HCEC 1CT (cell line): ENCODE data around the gene OR10S1.
"Not testable (repeated sequence)": the region's sequence is repeated elsewhere in the genome, so short reads cannot be mapped to it uniquely, and the experiment has no call there.

ENCODE experiments used
- DNase-seq: peaks from one replicate; pipeline ENCODE4 v3.0.0-alpha.2; 2017

OR10S1 gene, protein sequence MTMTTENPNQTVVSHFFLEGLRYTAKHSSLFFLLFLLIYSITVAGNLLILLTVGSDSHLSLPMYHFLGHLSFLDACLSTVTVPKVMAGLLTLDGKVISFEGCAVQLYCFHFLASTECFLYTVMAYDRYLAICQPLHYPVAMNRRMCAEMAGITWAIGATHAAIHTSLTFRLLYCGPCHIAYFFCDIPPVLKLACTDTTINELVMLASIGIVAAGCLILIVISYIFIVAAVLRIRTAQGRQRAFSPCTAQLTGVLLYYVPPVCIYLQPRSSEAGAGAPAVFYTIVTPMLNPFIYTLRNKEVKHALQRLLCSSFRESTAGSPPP

DNA sequence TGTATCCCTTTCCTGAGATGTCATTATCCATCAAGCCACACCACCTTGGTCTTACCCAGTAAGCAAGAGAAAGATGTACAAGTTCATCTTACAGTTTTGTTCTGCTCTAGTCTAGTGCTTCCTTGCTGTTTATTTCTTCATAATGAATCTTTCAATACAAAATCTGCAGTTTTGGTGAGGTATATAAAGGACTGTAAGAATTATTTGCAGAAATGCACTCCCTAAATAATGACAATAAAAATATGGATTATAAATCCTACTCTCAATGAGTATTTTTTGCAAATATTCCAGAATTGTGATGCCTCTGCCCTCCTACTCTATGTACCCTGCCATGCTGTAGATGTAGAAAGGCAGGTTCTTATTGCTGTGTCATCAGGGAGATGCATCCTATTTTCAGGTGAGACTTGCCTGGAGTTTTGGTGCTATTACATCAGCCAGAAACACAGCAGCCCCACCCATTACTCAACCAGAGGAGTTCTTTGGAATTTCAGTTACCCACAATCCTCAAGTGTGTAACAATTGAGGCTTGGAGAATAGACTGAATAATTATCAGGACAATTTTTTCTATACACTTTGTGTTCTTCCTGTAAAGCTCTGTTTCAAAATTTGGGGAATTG is at the start of gene OR10S1:
Gene OR10S1, minus strand, starts transcription at position 51 of the 617 bp plus-strand sequence. CDS start 117 bp downstream, outside the sequence.
- DNase-seq: no peak

DNA sequence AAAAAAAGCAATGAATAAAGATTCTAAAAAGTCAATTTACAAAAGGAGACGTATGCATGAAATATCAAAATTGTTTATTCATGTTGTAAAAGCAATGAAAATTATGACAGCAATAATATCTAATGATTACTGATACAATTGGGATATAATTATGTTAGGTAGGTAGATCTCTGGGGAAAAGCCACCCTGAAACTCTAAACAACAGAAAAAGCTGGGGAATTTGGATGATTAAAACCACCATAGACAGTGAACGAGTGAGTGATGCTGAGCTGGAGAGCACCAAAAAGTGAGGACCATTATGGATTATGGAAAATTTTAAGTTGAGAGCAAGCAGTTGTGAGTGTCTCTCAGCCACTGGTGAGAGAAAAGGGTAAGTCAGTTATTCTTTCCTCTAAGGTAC is 48.9 kb upstream of the OR10S1 start, which contains the start of gene OR10G8:
Gene OR10G8, plus strand, starts transcription at position 301 of the 400 bp plus-strand sequence. CDS start 2,825 bp downstream, outside the sequence.
- DNase-seq: no peak

DNA sequence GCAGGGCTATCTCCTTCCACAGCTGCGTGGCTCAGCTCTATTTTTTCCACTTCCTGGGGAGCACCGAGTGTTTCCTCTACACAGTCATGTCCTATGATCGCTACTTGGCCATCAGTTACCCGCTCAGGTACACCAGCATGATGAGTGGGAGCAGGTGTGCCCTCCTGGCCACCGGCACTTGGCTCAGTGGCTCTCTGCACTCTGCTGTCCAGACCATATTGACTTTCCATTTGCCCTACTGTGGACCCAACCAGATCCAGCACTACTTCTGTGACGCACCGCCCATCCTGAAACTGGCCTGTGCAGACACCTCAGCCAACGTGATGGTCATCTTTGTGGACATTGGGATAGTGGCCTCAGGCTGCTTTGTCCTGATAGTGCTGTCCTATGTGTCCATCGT is 38.3 kb upstream of the OR10S1 start:
- not testable (repeated sequence) for DNase-seq

DNA sequence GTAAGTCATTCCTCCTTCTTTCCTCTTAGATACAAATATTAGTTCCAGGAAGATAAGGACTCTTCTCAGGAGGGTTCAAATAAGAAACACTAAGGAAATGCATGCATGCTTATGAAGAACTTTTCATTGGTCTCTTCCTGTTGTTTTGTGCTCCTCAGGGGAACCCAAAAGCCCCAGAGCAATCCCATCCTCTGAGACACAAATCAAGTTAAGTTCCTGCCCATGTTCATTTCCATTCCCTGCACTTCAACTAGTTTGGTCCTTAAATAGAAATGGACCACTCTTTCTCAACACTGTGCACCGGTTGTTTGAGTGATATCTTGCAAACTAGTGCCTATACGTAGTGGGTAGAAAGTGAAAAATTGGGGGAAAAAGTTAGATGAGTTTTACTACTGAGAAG is 35.1 kb upstream of the OR10S1 start, which contains the start of gene OR10G4:
Gene OR10G4, plus strand, starts transcription at position 301 of the 400 bp plus-strand sequence. CDS start 2,578 bp downstream, outside the sequence.
- no peak for DNase-seq

DNA sequence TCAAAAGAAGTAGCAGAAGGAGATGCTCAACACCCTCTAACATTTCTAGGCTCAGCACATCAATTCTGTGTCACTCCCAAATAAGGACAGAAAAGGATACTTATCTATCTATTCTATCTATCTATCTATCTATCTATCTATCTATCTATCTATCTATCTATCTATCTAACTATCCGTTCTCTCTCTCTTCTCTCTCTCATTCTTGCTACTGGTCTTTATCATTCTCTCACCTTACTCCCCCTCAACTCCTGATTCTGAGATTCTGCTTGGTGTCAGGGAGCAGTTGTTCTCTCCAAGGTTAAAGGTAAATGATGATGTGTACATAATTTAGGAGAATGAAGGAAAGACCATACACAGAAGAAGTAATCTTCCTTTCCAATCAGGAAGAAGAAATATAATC is 17.5 kb upstream of the OR10S1 start, which contains the start of gene OR10G6:
Gene OR10G6, minus strand, starts transcription at position 43 of the 400 bp plus-strand sequence. Its CDS starts 0 bp downstream, at position 43.
- no peak for DNase-seq

DNA sequence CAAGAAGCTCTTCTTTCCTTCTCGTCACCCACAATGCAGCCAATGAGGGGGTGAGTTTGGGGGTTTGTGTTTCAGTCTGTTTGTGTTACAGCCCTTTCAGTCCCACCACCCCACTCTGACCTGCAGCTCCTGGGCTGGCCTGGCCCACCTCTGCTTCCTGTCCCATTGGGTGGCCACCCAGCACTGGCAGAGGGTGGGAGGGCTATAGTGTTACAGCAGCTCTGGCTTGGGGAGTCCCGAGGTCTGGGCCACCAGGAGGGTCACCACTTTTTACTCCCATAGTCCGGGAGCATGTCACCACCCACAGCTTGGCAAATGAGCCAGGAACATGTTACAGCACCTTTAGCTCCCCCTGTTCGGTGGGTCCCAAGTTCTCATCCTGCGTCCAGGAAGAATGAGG is 1.7 kb upstream of the OR10S1 start:
- no peak for DNase-seq

DNA sequence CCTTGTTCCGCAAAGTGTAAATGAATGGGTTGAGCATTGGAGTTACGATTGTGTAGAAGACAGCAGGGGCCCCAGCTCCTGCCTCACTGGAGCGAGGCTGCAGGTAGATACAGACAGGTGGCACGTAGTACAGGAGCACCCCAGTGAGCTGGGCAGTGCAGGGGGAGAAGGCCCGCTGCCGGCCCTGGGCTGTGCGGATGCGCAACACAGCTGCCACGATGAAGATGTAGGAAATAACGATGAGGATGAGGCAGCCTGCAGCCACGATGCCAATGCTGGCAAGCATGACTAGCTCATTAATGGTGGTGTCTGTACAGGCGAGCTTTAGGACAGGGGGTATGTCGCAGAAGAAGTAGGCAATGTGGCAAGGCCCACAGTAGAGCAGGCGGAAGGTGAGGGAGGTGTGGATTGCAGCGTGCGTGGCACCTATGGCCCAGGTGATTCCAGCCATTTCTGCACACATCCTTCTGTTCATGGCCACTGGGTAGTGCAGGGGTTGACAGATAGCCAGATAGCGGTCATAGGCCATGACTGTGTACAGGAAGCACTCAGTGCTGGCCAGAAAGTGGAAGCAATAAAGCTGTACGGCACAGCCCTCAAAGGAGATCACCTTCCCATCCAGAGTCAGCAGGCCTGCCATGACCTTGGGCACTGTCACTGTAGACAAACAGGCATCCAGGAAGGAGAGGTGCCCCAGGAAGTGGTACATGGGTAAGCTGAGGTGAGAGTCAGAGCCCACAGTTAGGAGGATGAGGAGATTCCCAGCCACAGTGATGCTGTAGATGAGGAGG is 616 bp downstream of the OR10S1 start:
- DNase-seq: no peak

DNA sequence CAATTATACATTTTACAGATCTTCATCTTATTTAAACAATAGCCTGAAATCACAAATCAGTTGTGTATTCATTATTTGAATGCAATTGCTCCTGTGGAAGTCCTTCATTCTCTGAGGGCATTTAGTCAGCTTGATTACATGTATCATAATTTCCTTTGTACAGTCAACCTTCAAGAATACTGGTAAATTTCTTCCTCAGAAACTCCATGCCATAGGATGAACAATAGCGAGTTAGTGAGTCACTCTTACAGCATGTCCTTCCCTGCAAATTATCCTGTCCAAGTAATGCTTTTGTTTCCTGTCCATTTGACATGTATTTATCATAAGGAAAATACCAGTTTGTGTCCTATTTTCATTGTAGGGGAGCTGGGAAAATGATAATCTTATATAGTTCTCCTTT is 3.8 kb downstream of the OR10S1 start:
- peak; percentile 85 for DNase-seq

DNA sequence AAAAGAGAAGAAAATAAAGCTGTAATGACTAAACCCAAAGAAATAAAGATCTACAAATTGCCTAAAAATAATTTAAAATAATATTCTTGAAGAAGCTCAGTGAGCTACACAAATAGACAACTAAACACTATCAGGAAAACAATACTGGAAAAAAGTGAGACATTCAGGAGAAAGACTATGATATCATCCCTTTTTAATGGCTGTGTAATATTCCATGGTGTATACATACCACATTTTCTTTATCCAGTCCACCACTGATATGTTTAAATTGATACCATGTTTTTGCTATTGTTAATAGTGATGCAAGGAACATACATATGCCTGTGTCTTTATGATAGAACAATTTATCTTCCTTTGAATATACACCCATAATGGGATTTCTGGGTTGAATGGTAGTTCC is 20.8 kb downstream of the OR10S1 start:
- DNase-seq: no peak

DNA sequence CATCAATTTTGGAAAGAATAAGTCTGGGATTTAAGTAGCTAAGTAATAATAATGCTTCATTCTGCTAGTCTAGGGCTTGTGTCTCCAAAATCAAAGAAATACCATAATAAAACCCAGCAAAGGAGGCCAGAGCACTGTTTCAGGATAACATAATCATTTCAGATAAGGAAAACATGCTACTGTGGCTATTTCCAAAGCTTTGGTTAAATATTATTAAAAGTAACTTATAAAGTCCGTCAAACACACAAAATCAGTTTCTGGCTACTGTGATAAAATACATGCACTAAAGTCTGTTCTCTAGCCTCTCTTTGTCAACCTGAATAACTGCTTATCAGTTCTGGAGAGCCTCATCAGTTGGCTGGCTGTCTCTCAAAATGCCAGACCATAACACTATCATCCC is 32.4 kb downstream of the OR10S1 start:
- DNase-seq: no peak

DNA sequence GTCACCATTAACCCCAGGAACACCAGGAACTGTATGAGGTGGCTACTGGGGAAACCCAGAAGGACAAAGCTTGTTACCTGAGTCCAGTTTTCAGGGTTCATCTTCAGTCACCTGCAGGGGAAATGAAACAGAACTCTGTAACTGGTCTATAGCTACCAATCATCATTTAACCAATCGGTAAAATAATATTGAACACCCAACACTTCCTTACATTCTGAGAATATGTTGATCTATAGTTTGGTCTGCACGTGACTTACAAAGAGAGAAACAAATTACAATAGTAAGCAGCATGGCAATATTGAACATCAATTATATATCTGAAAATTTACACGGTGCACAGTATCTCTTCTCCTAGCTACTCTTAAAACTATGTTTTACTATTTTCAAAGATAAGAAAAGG is 33.8 kb downstream of the OR10S1 start, which contains the start of gene OR6T1:
Gene OR6T1, minus strand, starts transcription at position 101 of the 400 bp plus-strand sequence. Its CDS starts 0 bp downstream, at position 101.
- DNase-seq: no peak

DNA sequence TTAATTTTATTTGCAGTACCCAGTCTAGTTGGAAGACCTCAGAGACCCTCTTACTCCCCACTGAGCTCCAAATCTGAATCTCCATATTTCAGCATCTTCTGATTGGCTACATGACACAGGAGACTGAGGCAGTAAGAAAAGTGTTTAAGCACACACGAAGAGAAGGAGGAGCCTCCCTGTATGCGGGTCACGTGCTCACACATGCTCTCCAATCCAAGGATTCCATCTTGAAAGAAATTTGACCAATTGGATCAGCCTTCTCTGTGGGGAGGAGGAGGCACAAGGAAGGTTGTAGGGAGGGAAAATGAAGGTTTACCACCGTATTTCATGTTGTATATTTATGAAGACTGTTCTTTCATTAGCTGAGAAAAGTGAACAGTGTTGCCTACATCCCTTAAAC is 35.2 kb downstream of the OR10S1 start:
- DNase-seq: no peak

DNA sequence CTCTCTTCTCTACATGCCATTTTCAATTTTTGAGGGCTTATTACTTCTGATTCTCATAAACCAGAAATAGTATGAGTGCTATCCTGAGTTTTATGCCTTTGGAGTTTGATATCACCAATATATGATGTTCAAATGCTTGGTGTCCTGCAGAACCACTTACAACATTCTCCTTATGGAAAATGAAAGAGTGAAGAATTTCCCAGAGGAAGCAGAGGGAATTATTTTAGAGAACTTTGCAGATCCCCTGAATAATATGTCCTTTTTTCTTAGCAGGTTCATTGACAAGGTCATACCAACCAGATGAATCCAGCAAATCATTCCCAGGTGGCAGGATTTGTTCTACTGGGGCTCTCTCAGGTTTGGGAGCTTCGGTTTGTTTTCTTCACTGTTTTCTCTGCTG is 38.3 kb downstream of the OR10S1 start, which contains the start of gene OR4D5:
Gene OR4D5, plus strand, starts transcription at position 301 of the 400 bp plus-strand sequence. Its CDS starts 0 bp downstream, at position 301.
- no peak for DNase-seq
